DOHH2 (cell line): ENCODE results near the gene SMURF2.

Experiments
- H3F3A ChIP-seq: fragments of 200-600 bp; sonication (generic), shearing (Covaris generic); 2 replicates; pipeline ENCODE4 v1.6.0; 2016; ENCODE audit warnings: antibody characterized with exemption, mild to moderate bottlenecking; ENCODE audit not compliant: control insufficient read depth, insufficient read depth
- H3K27ac ChIP-seq: fragments of 200-600 bp; sonication (generic); 2 replicates; pipeline ENCODE4 v1.5.1; 2014; ENCODE audit warnings: low read depth, mild to moderate bottlenecking, low read length, moderate library complexity
- H3K27me3 ChIP-seq: fragments of 200-600 bp; sonication (generic); 2 replicates; pipeline ENCODE4 v1.6.1; 2014; ENCODE audit warnings: mild to moderate bottlenecking, low read length, mixed read lengths; ENCODE audit not compliant: control insufficient read depth
- H3K36me3 ChIP-seq: fragments of 200-600 bp; sonication (generic); 2 replicates; pipeline ENCODE4 v1.6.1; 2014; ENCODE audit warnings: mild to moderate bottlenecking, low read length, moderate library complexity, mixed read lengths; ENCODE audit not compliant: control insufficient read depth
- H3K4me1 ChIP-seq: fragments of 200-600 bp; sonication (generic); 2 replicates; pipeline ENCODE4 v1.6.1; 2014; ENCODE audit warnings: mild to moderate bottlenecking, low read length, mixed read lengths; ENCODE audit not compliant: control insufficient read depth
- H3K4me2 ChIP-seq: fragments of 200-600 bp; sonication (generic); 2 replicates; pipeline ENCODE4 v1.6.0; 2014; ENCODE audit warnings: mild to moderate bottlenecking, low read length, moderate library complexity
- H3K4me3 ChIP-seq: fragments of 200-600 bp; sonication (generic); 2 replicates; pipeline ENCODE4 v1.5.1; 2014; ENCODE audit warnings: mild to moderate bottlenecking, low read length, mixed read lengths
- H3K79me2 ChIP-seq: fragments of 200-600 bp; sonication (generic); 2 replicates; pipeline ENCODE4 v1.6.1; 2014; ENCODE audit warnings: mild to moderate bottlenecking, low read length, mixed read lengths; ENCODE audit not compliant: control insufficient read depth
- H3K9me2 ChIP-seq: fragments of 200-600 bp; sonication (generic); replicated peaks from 2 replicates; pipeline ENCODE4 v1.6.1; 2014; ENCODE audit warnings: mild to moderate bottlenecking, low read length, mixed read lengths; ENCODE audit not compliant: control insufficient read depth
- H3K9me3 ChIP-seq: fragments of 200-600 bp; sonication (generic); 2 replicates; pipeline ENCODE4 v1.6.1; 2014; ENCODE audit warnings: antibody characterized with exemption, low read length, mixed read lengths; ENCODE audit not compliant: control insufficient read depth, insufficient read depth
- H4K20me1 ChIP-seq: fragments of 200-600 bp; sonication (generic); 2 replicates; pipeline ENCODE4 v1.6.0; 2014; ENCODE audit warnings: low read depth, mild to moderate bottlenecking, antibody characterized with exemption, low read length, moderate library complexity; ENCODE audit not compliant: control insufficient read depth, insufficient read depth
- EZH2phosphoT487 ChIP-seq: fragments of 200-600 bp; sonication (generic); IDR thresholded peaks from 2 replicates; pipeline ENCODE4 v1.6.1; 2017; ENCODE audit warnings: borderline replicate concordance, mild to moderate bottlenecking, antibody characterized with exemption, low read length, moderate library complexity, mixed read lengths
- TF ChIP-seq, protein P1 (sequence below): fragments of 200-600 bp; sonication (generic); IDR thresholded peaks from one replicate; pipeline ENCODE4 v1.5.1; 2014; ENCODE audit warnings: antibody characterized with exemption, mild to moderate bottlenecking, low read depth, low read length; ENCODE audit not compliant: poor library complexity, severe bottlenecking

The SMURF2 gene

DNA sequence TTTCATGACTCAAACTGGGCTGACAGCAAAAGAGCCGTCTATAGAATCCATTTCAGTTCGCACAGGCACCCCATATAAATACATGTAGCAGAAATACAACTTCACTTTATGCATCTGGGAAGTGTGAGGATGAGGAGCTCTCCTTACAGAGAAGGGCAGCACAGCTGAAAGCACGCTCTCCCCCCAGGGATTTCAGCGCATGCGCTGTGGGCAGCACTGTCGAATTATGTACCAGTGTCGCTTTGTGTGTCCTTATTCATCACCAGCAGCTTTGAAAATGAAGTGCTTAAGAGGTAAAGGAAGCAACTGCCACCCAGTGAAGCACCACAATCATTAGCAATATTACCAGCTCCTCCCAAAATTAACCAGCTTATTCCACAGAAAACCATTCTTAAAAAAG, 115.4 kb downstream of the SMURF2 start:
- H3F3A ChIP-seq: peaks cover 8% of the 10 kb centered on the region
- H3K79me2 ChIP-seq: no peaks in the 10 kb centered on the region
- H3K4me1 ChIP-seq: no peaks in the 10 kb centered on the region
- no peak overlapping the region for H3K27ac ChIP-seq
- TF ChIP-seq, protein P1, sequence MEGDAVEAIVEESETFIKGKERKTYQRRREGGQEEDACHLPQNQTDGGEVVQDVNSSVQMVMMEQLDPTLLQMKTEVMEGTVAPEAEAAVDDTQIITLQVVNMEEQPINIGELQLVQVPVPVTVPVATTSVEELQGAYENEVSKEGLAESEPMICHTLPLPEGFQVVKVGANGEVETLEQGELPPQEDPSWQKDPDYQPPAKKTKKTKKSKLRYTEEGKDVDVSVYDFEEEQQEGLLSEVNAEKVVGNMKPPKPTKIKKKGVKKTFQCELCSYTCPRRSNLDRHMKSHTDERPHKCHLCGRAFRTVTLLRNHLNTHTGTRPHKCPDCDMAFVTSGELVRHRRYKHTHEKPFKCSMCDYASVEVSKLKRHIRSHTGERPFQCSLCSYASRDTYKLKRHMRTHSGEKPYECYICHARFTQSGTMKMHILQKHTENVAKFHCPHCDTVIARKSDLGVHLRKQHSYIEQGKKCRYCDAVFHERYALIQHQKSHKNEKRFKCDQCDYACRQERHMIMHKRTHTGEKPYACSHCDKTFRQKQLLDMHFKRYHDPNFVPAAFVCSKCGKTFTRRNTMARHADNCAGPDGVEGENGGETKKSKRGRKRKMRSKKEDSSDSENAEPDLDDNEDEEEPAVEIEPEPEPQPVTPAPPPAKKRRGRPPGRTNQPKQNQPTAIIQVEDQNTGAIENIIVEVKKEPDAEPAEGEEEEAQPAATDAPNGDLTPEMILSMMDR: no peak
- TF ChIP-seq EZH2phosphoT487: no peak
- no peaks in the 10 kb centered on the region for H3K27me3 ChIP-seq
- H3K4me3 ChIP-seq: no peak overlapping the region
- H3K36me3 ChIP-seq: peaks cover 26% of the 10 kb centered on the region
- H3K9me2 ChIP-seq: no peaks in the 10 kb centered on the region
- no peak overlapping the region for H3K4me2 ChIP-seq
- H3K9me3 ChIP-seq: no peaks in the 10 kb centered on the region
- no peaks in the 10 kb centered on the region for H4K20me1 ChIP-seq

DNA sequence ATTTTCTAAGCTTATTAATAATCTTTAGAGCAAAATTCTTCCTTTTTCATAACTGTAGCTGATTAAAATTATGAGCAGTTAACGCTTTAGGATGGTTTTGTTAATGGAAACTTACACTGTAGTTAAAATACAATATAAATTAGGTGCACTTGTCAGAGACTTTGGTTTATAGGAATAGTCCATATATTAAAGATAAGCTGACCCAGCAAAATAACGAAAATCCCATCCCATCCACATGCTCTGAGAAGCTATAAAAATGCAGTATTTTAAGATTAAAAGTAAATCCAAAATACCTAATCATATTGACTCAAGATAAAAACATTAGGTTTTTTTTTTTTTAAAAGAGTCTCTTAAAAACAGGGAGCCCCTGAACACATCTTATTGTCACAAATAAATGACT, 117.4 kb downstream of the SMURF2 start:
- Histone ChIP-seq H3K27ac (no peak overlapping the region), H3K4me1 (no peaks in the 10 kb centered on the region), H3K9me3 (no peaks in the 10 kb centered on the region), H3F3A (peaks cover 11% of the 10 kb centered on the region), H4K20me1 (no peaks in the 10 kb centered on the region), H3K9me2 (no peaks in the 10 kb centered on the region), H3K79me2 (no peaks in the 10 kb centered on the region), H3K36me3 (peaks cover 27% of the 10 kb centered on the region), H3K27me3 (no peaks in the 10 kb centered on the region), H3K4me2 (no peak overlapping the region), H3K4me3 (no peak overlapping the region)
- TF ChIP-seq, protein P1: no peak
- TF ChIP-seq EZH2phosphoT487: no peak

DNA sequence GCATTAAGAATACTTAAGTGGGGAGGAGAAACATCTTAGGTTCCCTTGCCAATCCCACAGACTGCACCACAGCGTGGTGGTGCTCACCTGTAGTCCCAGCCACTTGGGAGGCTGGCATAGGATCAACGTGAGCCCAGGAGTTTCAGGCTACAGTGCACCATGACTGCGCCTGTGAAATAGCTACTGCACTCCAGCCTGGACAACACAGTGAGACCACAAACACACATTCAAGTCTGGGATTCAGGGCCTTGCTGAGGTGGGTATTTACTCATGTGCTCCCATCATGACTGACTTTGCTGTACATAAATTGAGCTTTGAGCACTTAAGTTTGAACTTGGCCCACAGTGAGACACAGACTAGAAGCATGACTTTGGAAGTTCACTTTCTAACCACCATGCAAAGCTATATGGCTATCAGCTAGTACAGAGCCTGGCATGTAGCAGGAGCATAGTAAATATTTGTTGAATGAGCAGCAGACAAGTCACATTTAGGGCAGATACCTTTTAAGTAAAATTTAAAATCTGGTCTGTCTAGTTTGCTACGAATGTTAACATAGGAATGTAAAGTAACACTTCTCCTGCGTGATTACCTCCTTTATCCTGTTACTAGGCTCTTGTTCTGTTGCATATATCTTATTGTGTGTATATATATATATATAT, 121.9 kb downstream of the SMURF2 start:
- H3K27ac ChIP-seq: no peak overlapping the region

More for the DNA sequence above, 121.9 kb downstream of the SMURF2 start:
- Histone ChIP-seq H3K4me2 (no peak overlapping the region), H3K36me3 (peaks cover 55% of the 10 kb centered on the region), H4K20me1 (no peaks in the 10 kb centered on the region), H3K9me3 (no peaks in the 10 kb centered on the region), H3K4me3 (no peak overlapping the region), H3K27me3 (no peaks in the 10 kb centered on the region), H3K9me2 (no peaks in the 10 kb centered on the region), H3K79me2 (no peaks in the 10 kb centered on the region), H3F3A (peaks cover 20% of the 10 kb centered on the region), H3K4me1 (no peaks in the 10 kb centered on the region)
- no peak for TF ChIP-seq EZH2phosphoT487
- TF ChIP-seq, protein P1: no peak
